ENCODE results near the gene KPNA1. TPM values are rescaled to one million over a fixed set of nuclear protein-coding genes. Genes with fewer than 3 reads are reported as not detected.

The KPNA1 gene
- 23.2 TPM for polyA plus RNA-seq (2013)

- Histone ChIP-seq H3K4me3 (ENCODE audit: control insufficient read depth in 1 of 7, extremely low read depth in 1 of 7, insufficient read depth in 4 of 7, low read depth in 2 of 7, low read length in 6 of 7) (peak within 1 kb of the TSS; percentile 67 to 85 (median 80)), H3K27me3 (replicated peaks in 2 of 5; ENCODE audit: control insufficient read depth in 4 of 5, insufficient read depth in 5 of 5, low read length in 4 of 5) (no peaks in the 10 kb centered on the region), H3K9me3 (ENCODE audit: control extremely low read depth in 1 of 5, control insufficient read depth in 4 of 5, insufficient read depth in 2 of 5, low read depth in 1 of 5, low read length in 4 of 5) (peaks cover 0 to 6% (median 0%) of the 10 kb centered on the region in 5 experiments), H3K4me1 (ENCODE audit: control extremely low read depth in 1 of 4, control insufficient read depth in 4 of 4, insufficient read depth in 4 of 4, low read length in 3 of 4) (peaks cover 6 to 28% (median 11%) of the 10 kb centered on the region in 4 experiments), H3K27ac (ENCODE audit: insufficient read depth in 1 of 2, low read depth in 1 of 2, low read length in 2 of 2, poor library complexity in 1 of 2, severe bottlenecking in 2 of 2) (peak within 1 kb of the TSS; percentile 90 to 94), H3K36me3 (ENCODE audit: control insufficient read depth in 4 of 4, insufficient read depth in 4 of 4, low read length in 3 of 4) (no peaks in the 10 kb centered on the region)
- CTCF ChIA-PET, result interaction anchor here (1.0 to 1.9 kb wide), 7 partner anchors 13 to 98 kb away, joined by 3 to 6 read pairs (median 3); partner anchors contain the start of gene WDR5B
- peak; percentile 90 to 93 (median 93) for DNase-seq
- WGBS (ENCODE audit: insufficient coverage), result 0% methylated on average over 94 of the region's 109 CpGs
- POLR2A ChIA-PET, result interaction anchor here (0.6 to 0.9 kb wide), 3 partner anchors 98 to 165 kb away, joined by 3 read pairs; partner anchors contain the start of genes FAM162A, MIX23 and WDR5B
Observed at GRCh38 chr3:122514123-122515019, at the start of gene KPNA1. KPNA1 (minus strand) TSS chr3:122514939; CDS start chr3:122496565, 18,374 bp downstream.

- DNase-seq, result peak; percentile 83 to 91 (median 88)
- Histone ChIP-seq H3K4me3 (ENCODE audit: control insufficient read depth in 1 of 7, extremely low read depth in 1 of 7, insufficient read depth in 4 of 7, low read depth in 2 of 7, low read length in 6 of 7) (peak within 1 kb of the TSS; percentile 82 to 98 (median 87)), H3K9me3 (ENCODE audit: control extremely low read depth in 1 of 5, control insufficient read depth in 4 of 5, insufficient read depth in 2 of 5, low read depth in 1 of 5, low read length in 4 of 5) (no peaks in the 10 kb centered on the region), H3K36me3 (ENCODE audit: control insufficient read depth in 4 of 4, insufficient read depth in 4 of 4, low read length in 3 of 4) (peaks cover 17 to 37% (median 28%) of the 10 kb centered on the region in 4 experiments), H3K4me1 (ENCODE audit: control extremely low read depth in 1 of 4, control insufficient read depth in 4 of 4, insufficient read depth in 4 of 4, low read length in 3 of 4) (peaks cover 10 to 26% (median 21%) of the 10 kb centered on the region in 4 experiments), H3K27ac (ENCODE audit: insufficient read depth in 1 of 2, low read depth in 1 of 2, low read length in 2 of 2, poor library complexity in 1 of 2, severe bottlenecking in 2 of 2) (peak within 1 kb of the TSS; percentile 59 to 88), H3K27me3 (replicated peaks in 2 of 5; ENCODE audit: control insufficient read depth in 4 of 5, insufficient read depth in 5 of 5, low read length in 4 of 5) (no peaks in the 10 kb centered on the region)
- WGBS (ENCODE audit: insufficient coverage), result under 1% methylated on average over 43 of the region's 56 CpGs
- ChIA-PET CTCF (interaction anchor here (1.3 to 2.3 kb wide), 2 partner anchors 10 to 115 kb away, joined by 4 to 9 read pairs; no protein-coding TSS in a partner anchor), POLR2A (interaction anchor here (1.0 kb wide), 1 partner anchor 116 kb away, joined by 5 read pairs; the partner anchor contains the start of gene PARP14)
Observed at GRCh38 chr3:122564155-122564912, 49.6 kb upstream of the KPNA1 start, which contains the start of the genes DTX3L and PARP9. DTX3L (plus strand) TSS chr3:122564338; CDS start chr3:122564427, 89 bp downstream. PARP9 (minus strand) TSS chr3:122564300; CDS start chr3:122559620, 4,680 bp downstream.

- peaks cover 14 to 36% (median 28%) of the 10 kb centered on the region in 4 experiments for H3K36me3 ChIP-seq (ENCODE audit: control insufficient read depth in 4 of 4, insufficient read depth in 4 of 4, low read length in 3 of 4)
- no peaks in the 10 kb centered on the region for H3K27me3 ChIP-seq (replicated peaks in 2 of 5; ENCODE audit: control insufficient read depth in 4 of 5, insufficient read depth in 5 of 5, low read length in 4 of 5)
- H3K4me1 ChIP-seq (ENCODE audit: control extremely low read depth in 1 of 4, control insufficient read depth in 4 of 4, insufficient read depth in 4 of 4, low read length in 3 of 4), result peaks cover 10 to 26% (median 21%) of the 10 kb centered on the region in 4 experiments
- H3K27ac ChIP-seq (ENCODE audit: insufficient read depth in 1 of 2, low read depth in 1 of 2, low read length in 2 of 2, poor library complexity in 1 of 2, severe bottlenecking in 2 of 2), result peak overlapping the region; percentile 59 to 88
- CTCF ChIA-PET, result interaction anchor here (1.3 to 7.6 kb wide), 3 partner anchors 106 to 115 kb away, joined by 4 to 124 read pairs (median 9); partner anchors contain the start of gene PARP14
- 0% methylated on average over 1 of the region's 5 CpGs for WGBS (ENCODE audit: insufficient coverage)
- H3K9me3 ChIP-seq (ENCODE audit: control extremely low read depth in 1 of 5, control insufficient read depth in 4 of 5, insufficient read depth in 2 of 5, low read depth in 1 of 5, low read length in 4 of 5), result no peaks in the 10 kb centered on the region
- POLR2A ChIA-PET, result interaction anchor here (1.0 kb wide), 1 partner anchor 117 kb away, joined by 5 read pairs; the partner anchor contains the start of gene PARP14
- H3K4me3 ChIP-seq (ENCODE audit: control insufficient read depth in 1 of 7, extremely low read depth in 1 of 7, insufficient read depth in 4 of 7, low read depth in 2 of 7, low read length in 6 of 7), result peak overlapping the region; percentile 82 to 98 (median 87)
- DNase-seq, result peak in 2 of 3 donors; percentile 39 to 48
Observed at GRCh38 chr3:122563717-122564025, 48.9 kb upstream of the KPNA1 start.

- no peak for DNase-seq
- ChIA-PET CTCF (interaction anchor here (0.6 to 7.6 kb wide), 4 partner anchors 69 to 199 kb away, joined by 3 to 124 read pairs (median 4); partner anchors contain the start of gene PARP14), POLR2A (interaction anchor here (1.2 kb wide), 1 partner anchor 116 kb away, joined by 3 read pairs; no protein-coding TSS in a partner anchor)
- Histone ChIP-seq H3K27ac (ENCODE audit: insufficient read depth in 1 of 2, low read depth in 1 of 2, low read length in 2 of 2, poor library complexity in 1 of 2, severe bottlenecking in 2 of 2) (peak overlapping the region; percentile 59 to 88), H3K36me3 (ENCODE audit: control insufficient read depth in 4 of 4, insufficient read depth in 4 of 4, low read length in 3 of 4) (peaks cover 14 to 35% (median 28%) of the 10 kb centered on the region in 4 experiments), H3K9me3 (ENCODE audit: control extremely low read depth in 1 of 5, control insufficient read depth in 4 of 5, insufficient read depth in 2 of 5, low read depth in 1 of 5, low read length in 4 of 5) (no peaks in the 10 kb centered on the region), H3K4me1 (ENCODE audit: control extremely low read depth in 1 of 4, control insufficient read depth in 4 of 4, insufficient read depth in 4 of 4, low read length in 3 of 4) (peaks cover 10 to 26% (median 21%) of the 10 kb centered on the region in 4 experiments), H3K4me3 (ENCODE audit: control insufficient read depth in 1 of 7, extremely low read depth in 1 of 7, insufficient read depth in 4 of 7, low read depth in 2 of 7, low read length in 6 of 7) (peak overlapping the region; percentile 82 to 98 (median 87)), H3K27me3 (replicated peaks in 2 of 5; ENCODE audit: control insufficient read depth in 4 of 5, insufficient read depth in 5 of 5, low read length in 4 of 5) (no peaks in the 10 kb centered on the region)
- 59% methylated on average over 3 of the region's 5 CpGs for WGBS (ENCODE audit: insufficient coverage)
Observed at GRCh38 chr3:122562923-122563716, 48.4 kb upstream of the KPNA1 start.

- ChIA-PET POLR2A (no interaction called here), CTCF (interaction anchor here (0.8 to 7.6 kb wide), 7 partner anchors 12 to 126 kb away, joined by 3 to 124 read pairs (median 3); partner anchors contain the start of gene PARP14)
- Histone ChIP-seq H3K4me1 (ENCODE audit: control extremely low read depth in 1 of 4, control insufficient read depth in 4 of 4, insufficient read depth in 4 of 4, low read length in 3 of 4) (peaks cover 10 to 26% (median 21%) of the 10 kb centered on the region in 4 experiments), H3K4me3 (ENCODE audit: control insufficient read depth in 1 of 7, extremely low read depth in 1 of 7, insufficient read depth in 4 of 7, low read depth in 2 of 7, low read length in 6 of 7) (no peak overlapping the region), H3K27me3 (replicated peaks in 2 of 5; ENCODE audit: control insufficient read depth in 4 of 5, insufficient read depth in 5 of 5, low read length in 4 of 5) (no peaks in the 10 kb centered on the region), H3K9me3 (ENCODE audit: control extremely low read depth in 1 of 5, control insufficient read depth in 4 of 5, insufficient read depth in 2 of 5, low read depth in 1 of 5, low read length in 4 of 5) (no peaks in the 10 kb centered on the region), H3K27ac (ENCODE audit: insufficient read depth in 1 of 2, low read depth in 1 of 2, low read length in 2 of 2, poor library complexity in 1 of 2, severe bottlenecking in 2 of 2) (no peak overlapping the region), H3K36me3 (ENCODE audit: control insufficient read depth in 4 of 4, insufficient read depth in 4 of 4, low read length in 3 of 4) (peaks cover 4 to 37% (median 30%) of the 10 kb centered on the region in 4 experiments)
- 75% methylated on average over 1 of the region's 1 CpG for WGBS (ENCODE audit: insufficient coverage)
- peak; percentile 72 to 86 (median 85) for DNase-seq
Observed at GRCh38 chr3:122560680-122561079, 45.9 kb upstream of the KPNA1 start.

- Histone ChIP-seq H3K27ac (ENCODE audit: insufficient read depth in 1 of 2, low read depth in 1 of 2, low read length in 2 of 2, poor library complexity in 1 of 2, severe bottlenecking in 2 of 2) (no peak overlapping the region), H3K4me3 (ENCODE audit: control insufficient read depth in 1 of 7, extremely low read depth in 1 of 7, insufficient read depth in 4 of 7, low read depth in 2 of 7, low read length in 6 of 7) (no peak overlapping the region), H3K36me3 (ENCODE audit: control insufficient read depth in 4 of 4, insufficient read depth in 4 of 4, low read length in 3 of 4) (peaks cover 8 to 45% (median 36%) of the 10 kb centered on the region in 4 experiments), H3K4me1 (ENCODE audit: control extremely low read depth in 1 of 4, control insufficient read depth in 4 of 4, insufficient read depth in 4 of 4, low read length in 3 of 4) (peaks cover 10 to 20% (median 17%) of the 10 kb centered on the region in 4 experiments), H3K27me3 (replicated peaks in 2 of 5; ENCODE audit: control insufficient read depth in 4 of 5, insufficient read depth in 5 of 5, low read length in 4 of 5) (no peaks in the 10 kb centered on the region), H3K9me3 (ENCODE audit: control extremely low read depth in 1 of 5, control insufficient read depth in 4 of 5, insufficient read depth in 2 of 5, low read depth in 1 of 5, low read length in 4 of 5) (no peaks in the 10 kb centered on the region)
- ChIA-PET POLR2A (no interaction called here), CTCF (interaction anchor here (0.8 to 7.6 kb wide), 8 partner anchors 12 to 175 kb away, joined by 3 to 124 read pairs (median 4); partner anchors contain the start of genes FAM162A and PARP14)
- peak in 2 of 3 donors; percentile 56 to 65 for DNase-seq
- WGBS (ENCODE audit: insufficient coverage), result 92% methylated on average over 1 of the region's 3 CpGs
Observed at GRCh38 chr3:122559906-122560305, 45.2 kb upstream of the KPNA1 start.

All from common myeloid progenitor, CD34-positive (primary cell).